ENCODE data around the gene THAP11. TPM values are rescaled to one million over a fixed set of nuclear protein-coding genes. Genes with fewer than 3 reads are reported as not detected.
A peak's percentile ranks its signal among the peaks of the same experiment; 100 is the strongest.

Gene THAP11
- 32.3 TPM for total RNA-seq (ENCODE audit: insufficient read depth, low replicate concordance)

- DNase-seq (ENCODE audit: low spot score): peak; percentile 99
These were observed at the start of gene THAP11 for GRCh38 chr16:67841816-67842508. THAP11 (plus strand) TSS chr16:67842320; CDS start chr16:67842555, 235 bp downstream.

GRCh38 chr16:67796099-67796718 is 45.9 kb upstream of the THAP11 start:
- no peak for DNase-seq (ENCODE audit: low spot score)

GRCh38 chr16:67800338-67800926 is 41.7 kb upstream of the THAP11 start:
- DNase-seq (ENCODE audit: low spot score): no peak

GRCh38 chr16:67801241-67801640 is 40.9 kb upstream of the THAP11 start:
- no peak for DNase-seq (ENCODE audit: low spot score)

- DNase-seq (ENCODE audit: low spot score): no peak
These were observed 40.2 kb upstream of the THAP11 start for GRCh38 chr16:67801883-67802282.

- DNase-seq (ENCODE audit: low spot score): no peak
These were observed 38.2 kb upstream of the THAP11 start for GRCh38 chr16:67803894-67804293.

GRCh38 chr16:67804853-67805542 is 37.1 kb upstream of the THAP11 start:
- DNase-seq (ENCODE audit: low spot score): no peak

GRCh38 chr16:67805718-67806427 is 36.2 kb upstream of the THAP11 start:
- DNase-seq (ENCODE audit: low spot score): peak; percentile 12

- peak; percentile 100 for DNase-seq (ENCODE audit: low spot score)
These were observed 35.5 kb upstream of the THAP11 start, which contains the start of the genes RANBP10 and TSNAXIP1 for GRCh38 chr16:67806428-67807147. RANBP10 (minus strand) TSS chr16:67806560; CDS start chr16:67806536, 24 bp downstream. TSNAXIP1 (plus strand) TSS chr16:67806889; CDS start chr16:67807150, 261 bp downstream.

GRCh38 chr16:67807148-67807682 is 34.9 kb upstream of the THAP11 start:
- DNase-seq (ENCODE audit: low spot score): no peak

GRCh38 chr16:67811899-67812298 is 30.2 kb upstream of the THAP11 start:
- no peak for DNase-seq (ENCODE audit: low spot score)

GRCh38 chr16:67814567-67814966 is 27.6 kb upstream of the THAP11 start:
- DNase-seq (ENCODE audit: low spot score): no peak

- no peak for DNase-seq (ENCODE audit: low spot score)
These were observed 21.4 kb upstream of the THAP11 start for GRCh38 chr16:67820608-67821259.

- DNase-seq (ENCODE audit: low spot score): no peak
These were observed 19.6 kb upstream of the THAP11 start for GRCh38 chr16:67822511-67822910.

GRCh38 chr16:67825119-67825518 is 17.0 kb upstream of the THAP11 start:
- DNase-seq (ENCODE audit: low spot score): no peak

- no peak for DNase-seq (ENCODE audit: low spot score)
These were observed 16.2 kb upstream of the THAP11 start for GRCh38 chr16:67825906-67826305.

GRCh38 chr16:67828651-67829050 is 13.5 kb upstream of the THAP11 start:
- no peak for DNase-seq (ENCODE audit: low spot score)

- peak; percentile 68 for DNase-seq (ENCODE audit: low spot score)
These were observed 9.1 kb upstream of the THAP11 start for GRCh38 chr16:67833030-67833414.

GRCh38 chr16:67833415-67834241 is 8.5 kb upstream of the THAP11 start:
- DNase-seq (ENCODE audit: low spot score): peak; percentile 96
